Sigmoid colon (tissue), 7 donors: ENCODE data around the gene MRC2. TPM values are rescaled to one million over a fixed set of nuclear protein-coding genes. Genes with fewer than 3 reads are reported as not detected.
A peak's percentile ranks its signal among the peaks of the same experiment; 100 is the strongest.

ENCODE experiments used
- DNase-seq: peaks from one replicate; pipeline ENCODE4 v3.0.0-alpha.2; 2019
- H3K27ac ChIP-seq, 4 donors: fragments of 200-600 bp; sonication (generic); one replicate each; pipeline ENCODE4 v1.5.1; 2016 to 2019; ENCODE audit warnings: mild to moderate bottlenecking in 1 of 4
- H3K27me3 ChIP-seq, 3 donors: fragments of 200-600 bp; sonication (generic); one replicate each; pipeline ENCODE4 v1.5.1; 2019; ENCODE audit warnings: mild to moderate bottlenecking in 1 of 3
- H3K36me3 ChIP-seq, 4 donors: fragments of 200-600 bp; sonication (generic); one replicate each; pipeline ENCODE4 v1.5.1; 2016 to 2019
- H3K4me1 ChIP-seq, 4 donors: fragments of 200-600 bp; sonication (generic); one replicate each; pipeline ENCODE4 v1.5.1; 2017 to 2019
- H3K4me3 ChIP-seq, 4 donors: fragments of 200-600 bp; sonication (generic); one replicate each; pipeline ENCODE4 v1.5.1; 2017 to 2019; ENCODE audit warnings: mild to moderate bottlenecking in 2 of 4, moderate library complexity in 1 of 4
- H3K9me3 ChIP-seq, 4 donors: fragments of 200-600 bp in 3 of 4; sonication (generic) in 3 of 4; one replicate each; pipeline versions ENCODE4 v1.5.1 to v1.6.1; 2013 to 2019
- CTCF ChIP-seq, 4 experiments: fragments of 450-650 bp in 3 of 4; fragments of 200-600 bp in 1 of 4; IDR thresholded peaks; one replicate each; pipeline ENCODE4 v1.5.1; 2016 to 2019; ENCODE audit warnings: antibody characterized with exemption in 4 of 4, mild to moderate bottlenecking in 3 of 4, moderate library complexity in 2 of 4
- EP300 ChIP-seq, 4 donors: sonication (generic); formaldehyde crosslinking; IDR thresholded peaks; one replicate each; pipeline ENCODE4 v1.6.1; 2017; ENCODE audit warnings: antibody characterized with exemption in 4 of 4
- POLR2A ChIP-seq, 2 donors: fragments of 450-650 bp; IDR thresholded peaks; one replicate each; pipeline ENCODE4 v1.6.1; 2016; ENCODE audit warnings: antibody characterized with exemption in 2 of 2, mild to moderate bottlenecking in 2 of 2, moderate library complexity in 2 of 2
- POLR2AphosphoS5 ChIP-seq, 4 donors: sonication (generic); formaldehyde crosslinking; IDR thresholded peaks; one replicate each; pipeline ENCODE4 v1.6.1; 2017; ENCODE audit warnings: antibody characterized with exemption in 4 of 4
- WGBS, 2 donors: extraction: QIAGEN DNeasy Blood & Tissue Kit; methylation state at CpG; one replicate each; pipeline ENCODE4 v1.1.7; 2013; 5-methylcytosine and 5-hydroxymethylcytosine counted together
- intact Hi-C: fragments of 100-400 bp; cut with DNase I; formaldehyde crosslinking; loops from one replicate; pipeline ENCODE4 v1.15.1; 2023
- polyA plus RNA-seq, 3 donors: library from polyadenylated mRNA; stranded (reverse); fragments of 200-250 nt; gene quantifications; one replicate each; pipeline ENCODE4 v1.2.3, GENCODE V29; 2013
- total RNA-seq, 4 donors: library from RNA; depleted of rRNA; stranded (reverse); fragments of >200 nt; gene quantifications; one replicate each; pipeline ENCODE4 v1.1.0, GENCODE V29; 2016
- donor health status: healthy with polysubstance abuse.
- donor health status: Bipolar disorder and iron deficiency.
- donor health status: healthy.

Gene MRC2
- total and polyA plus RNA-seq, 7 donors = 2.5 to 94.4 (median 19.6) TPM

DNA sequence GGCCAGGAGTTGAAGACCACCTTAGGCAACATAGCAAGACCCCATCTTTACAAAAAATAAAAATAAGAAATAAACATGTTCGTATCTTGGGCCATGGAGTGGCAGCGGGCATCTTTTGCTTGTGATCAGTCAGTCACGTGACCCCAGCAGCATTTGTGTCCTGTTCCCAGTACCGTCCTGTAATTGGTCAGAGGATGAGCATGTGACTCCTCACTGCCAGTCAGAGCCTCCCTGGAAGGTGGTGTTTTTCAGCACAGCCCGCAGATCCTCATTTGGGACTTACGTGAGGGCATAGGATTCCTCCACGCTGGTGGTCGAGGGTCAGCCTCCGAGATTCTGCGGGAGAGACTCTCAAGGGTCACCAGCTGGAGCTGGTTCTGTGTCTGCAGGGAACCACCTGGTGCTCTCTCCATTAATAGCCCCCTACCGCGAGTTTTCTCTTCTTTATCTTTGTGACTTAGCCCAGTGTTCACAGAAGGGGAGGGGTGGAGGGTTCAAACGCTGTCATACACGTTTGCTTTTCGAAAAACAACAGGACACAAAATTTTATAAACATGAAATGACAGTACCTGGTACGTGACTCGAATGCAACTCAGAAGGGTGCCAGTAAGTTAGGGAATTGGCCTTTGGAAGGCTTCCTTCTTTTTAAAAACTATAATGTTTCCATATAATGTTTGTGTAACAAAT, 17.2 kb downstream of the MRC2 start:
- H3K4me1 ChIP-seq = no peaks in the 10 kb centered on the region
- TF ChIP-seq POLR2AphosphoS5 (IDR thresholded peaks at IDR 0.05) (no peak), CTCF (IDR thresholded peaks at IDR 0.05) (no peak), EP300 (IDR thresholded peaks at IDR 0.05) (no peak), POLR2A (IDR thresholded peaks at IDR 0.05) (no peak)
- peak; percentile 56 for DNase-seq
- H3K27me3 ChIP-seq = no peaks in the 10 kb centered on the region
- no peak overlapping the region for H3K4me3 ChIP-seq
- no peaks in the 10 kb centered on the region for H3K36me3 ChIP-seq
- no peaks in the 10 kb centered on the region for H3K9me3 ChIP-seq
- H3K27ac ChIP-seq = no peak overlapping the region
- 77 to 83% methylated on average over 17 of the region's 17 CpGs for WGBS, 2 donors
- intact Hi-C loops = no loop called here

DNA sequence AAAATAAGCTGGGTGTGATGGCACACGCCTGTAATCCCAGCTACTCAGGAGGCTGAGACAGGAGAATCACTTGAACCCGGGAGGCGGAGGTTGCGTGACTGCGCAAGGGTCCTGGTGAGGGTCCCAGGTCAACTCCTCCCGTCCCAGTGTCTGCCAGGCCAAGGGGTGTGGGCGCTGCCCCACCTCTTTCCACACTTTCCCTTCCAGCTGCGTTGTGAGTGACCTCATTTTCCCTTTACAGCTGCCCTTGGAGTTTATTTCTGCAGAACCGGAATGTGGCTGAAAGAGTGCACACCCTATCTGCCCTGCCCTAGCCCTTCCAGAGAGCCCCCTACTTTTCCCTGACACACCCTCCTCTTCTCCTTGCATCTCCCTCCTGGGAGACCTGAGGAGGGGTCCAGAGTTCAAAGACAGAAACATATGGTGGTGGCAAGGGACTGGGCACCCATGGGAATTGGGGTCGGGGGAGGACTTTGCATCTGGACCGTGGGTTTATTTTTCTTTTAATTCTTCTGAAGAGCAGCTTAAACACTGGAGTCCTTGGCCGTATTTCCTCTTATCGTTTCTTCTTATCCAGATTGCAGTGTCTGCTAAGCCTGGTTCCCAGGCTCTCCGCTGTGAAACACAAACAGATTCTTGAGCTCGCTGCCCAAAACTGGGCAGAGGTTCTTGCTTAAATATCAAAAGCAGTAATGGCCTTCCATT, 20.9 kb downstream of the MRC2 start:
- Histone ChIP-seq H3K36me3 (no peaks in the 10 kb centered on the region), H3K27ac (peak overlapping the region in 2 of 4 donors; percentile 7 to 32), H3K27me3 (peaks cover 0 to 18% (median 17%) of the 10 kb centered on the region in 3 donors), H3K9me3 (no peaks in the 10 kb centered on the region), H3K4me1 (peaks cover 0 to 17% (median 14%) of the 10 kb centered on the region in 4 donors), H3K4me3 (no peak overlapping the region)
- peak; percentile 52 for DNase-seq
- TF ChIP-seq POLR2AphosphoS5 (IDR thresholded peaks at IDR 0.05) = no peak
- TF ChIP-seq CTCF (IDR thresholded peaks at IDR 0.05) = no peak
- no peak for TF ChIP-seq POLR2A (IDR thresholded peaks at IDR 0.05)
- no peak for TF ChIP-seq EP300 (IDR thresholded peaks at IDR 0.05)
- intact Hi-C loops = no loop called here
- 45 to 68% methylated on average over 15 of the region's 15 CpGs for WGBS, 2 donors

GRCh38 chr17:62648956-62649294, 21.5 kb downstream of the MRC2 start:
- 80 to 82% methylated on average over 6 of the region's 6 CpGs for WGBS, 2 donors
- H3K9me3 ChIP-seq = no peaks in the 10 kb centered on the region
- H3K27me3 ChIP-seq = peaks cover 0 to 18% (median 17%) of the 10 kb centered on the region in 3 donors
- DNase-seq = peak; percentile 59
- peaks cover 0 to 22% (median 20%) of the 10 kb centered on the region in 4 donors for H3K4me1 ChIP-seq
- H3K4me3 ChIP-seq = no peak overlapping the region
- intact Hi-C loops = no loop called here
- TF ChIP-seq CTCF (IDR thresholded peaks at IDR 0.05) = no peak
- no peak for TF ChIP-seq POLR2A (IDR thresholded peaks at IDR 0.05)
- no peak for TF ChIP-seq EP300 (IDR thresholded peaks at IDR 0.05)
- no peak for TF ChIP-seq POLR2AphosphoS5 (IDR thresholded peaks at IDR 0.05)
- H3K36me3 ChIP-seq = no peaks in the 10 kb centered on the region
- H3K27ac ChIP-seq = peak overlapping the region in 2 of 4 donors; percentile 7 to 10

GRCh38 chr17:62649570-62649969, 22.1 kb downstream of the MRC2 start:
- WGBS, 2 donors = 96% methylated on average over 7 of the region's 7 CpGs

GRCh38 chr17:62650587-62650986, 23.1 kb downstream of the MRC2 start:
- Histone ChIP-seq H3K9me3 (no peaks in the 10 kb centered on the region), H3K27ac (no peak overlapping the region), H3K4me1 (peaks cover 0 to 29% (median 26%) of the 10 kb centered on the region in 4 donors), H3K36me3 (no peaks in the 10 kb centered on the region), H3K27me3 (peaks cover 0 to 18% (median 17%) of the 10 kb centered on the region in 3 donors), H3K4me3 (no peak overlapping the region)
- intact Hi-C loops = no loop called here
- TF ChIP-seq POLR2AphosphoS5 (IDR thresholded peaks at IDR 0.05) (no peak), POLR2A (IDR thresholded peaks at IDR 0.05) (no peak), EP300 (IDR thresholded peaks at IDR 0.05) (no peak), CTCF (IDR thresholded peaks at IDR 0.05) (no peak)
- 90 to 95% methylated on average over 6 of the region's 6 CpGs for WGBS, 2 donors
- DNase-seq = peak; percentile 36

More at GRCh38 chr17:62649570-62649969, 22.1 kb downstream of the MRC2 start:
- H3K9me3 ChIP-seq = no peaks in the 10 kb centered on the region
- peak; percentile 48 for DNase-seq
- H3K4me1 ChIP-seq = peaks cover 0 to 28% (median 26%) of the 10 kb centered on the region in 4 donors
- H3K4me3 ChIP-seq = no peak overlapping the region
- intact Hi-C loops = no loop called here
- TF ChIP-seq POLR2A (IDR thresholded peaks at IDR 0.05) = no peak
- peaks cover 0 to 18% (median 17%) of the 10 kb centered on the region in 3 donors for H3K27me3 ChIP-seq
- H3K36me3 ChIP-seq = no peaks in the 10 kb centered on the region
- no peak overlapping the region for H3K27ac ChIP-seq
